ENCODE data around the gene INPP4A.

INPP4A gene

GRCh38 chr2:98480598-98480997, 35.9 kb downstream of the INPP4A start:
- Histone ChIP-seq H2BK15ac (ENCODE audit: low read length) (no peak overlapping the region), H4K91ac (ENCODE audit: low read depth, low read length, poor library complexity) (no peak overlapping the region), H2BK120ac (ENCODE audit: low read depth, low read length) (no peak overlapping the region), H3K4ac (ENCODE audit: low read length) (no peak overlapping the region), H3K79me1 (ENCODE audit: low read depth, low read length) (peaks cover 11% of the 10 kb centered on the region), H3K4me1 (ENCODE audit: control insufficient read depth in 2 of 2, insufficient read depth in 1 of 2, low read depth in 1 of 2, low read length in 2 of 2) (peaks cover 4 to 7% of the 10 kb centered on the region in 2 donors), H3K23ac (ENCODE audit: low read depth, low read length, poor library complexity) (no peak overlapping the region), H2AFZ (ENCODE audit: low read length) (no peak overlapping the region), H2BK5ac (ENCODE audit: low read length) (no peak overlapping the region), H3K9ac (ENCODE audit: low read depth, low read length, poor library complexity) (peak overlapping the region; percentile 38), H2BK12ac (ENCODE audit: low read length) (no peak overlapping the region), H4K8ac (ENCODE audit: low read depth, low read length) (no peak overlapping the region), H3K27ac (replicated peaks; ENCODE audit: low read length) (no peak overlapping the region), H3K18ac (ENCODE audit: low read length) (no peak overlapping the region), H2AK5ac (ENCODE audit: low read depth, low read length) (no peak overlapping the region), H3K4me2 (ENCODE audit: insufficient read depth, low read length, poor library complexity, severe bottlenecking) (no peak overlapping the region), H3K4me3 (ENCODE audit: low read length in 2 of 2) (no peak overlapping the region), H3K9me3 (replicated peaks in 1 of 2; ENCODE audit: control insufficient read depth in 2 of 2, insufficient read depth in 1 of 2, low read depth in 1 of 2, low read length in 2 of 2) (no peaks in the 10 kb centered on the region), H3K27me3 (ENCODE audit: control insufficient read depth in 3 of 3, insufficient read depth in 3 of 3, low read depth in 1 of 3, low read length in 3 of 3) (no peaks in the 10 kb centered on the region), H3K36me3 (replicated peaks in 1 of 2; ENCODE audit: control insufficient read depth in 2 of 2, insufficient read depth in 2 of 2, low read length in 2 of 2) (no peaks in the 10 kb centered on the region), H3K14ac (ENCODE audit: low read length) (no peak overlapping the region)
- no CpG with 5 or more reads among the region's 9 CpGs for WGBS, 2 donors (ENCODE audit: extremely low coverage in 2 of 2, insufficient read length in 2 of 2, insufficient replicate concordance in 1 of 2)
- DNase-seq (ENCODE audit: low spot score): no peak

GRCh38 chr2:98482362-98482761, 37.7 kb downstream of the INPP4A start:
- Histone ChIP-seq H3K4me2 (ENCODE audit: insufficient read depth, low read length, poor library complexity, severe bottlenecking) (no peak overlapping the region), H2BK15ac (ENCODE audit: low read length) (no peak overlapping the region), H2BK120ac (ENCODE audit: low read depth, low read length) (no peak overlapping the region), H3K9me3 (replicated peaks in 1 of 2; ENCODE audit: control insufficient read depth in 2 of 2, insufficient read depth in 1 of 2, low read depth in 1 of 2, low read length in 2 of 2) (no peaks in the 10 kb centered on the region), H3K27me3 (ENCODE audit: control insufficient read depth in 3 of 3, insufficient read depth in 3 of 3, low read depth in 1 of 3, low read length in 3 of 3) (no peaks in the 10 kb centered on the region), H3K36me3 (replicated peaks in 1 of 2; ENCODE audit: control insufficient read depth in 2 of 2, insufficient read depth in 2 of 2, low read length in 2 of 2) (no peaks in the 10 kb centered on the region), H3K79me1 (ENCODE audit: low read depth, low read length) (peaks cover 6% of the 10 kb centered on the region), H3K4me1 (ENCODE audit: control insufficient read depth in 2 of 2, insufficient read depth in 1 of 2, low read depth in 1 of 2, low read length in 2 of 2) (peaks cover 4 to 7% of the 10 kb centered on the region in 2 donors), H2BK5ac (ENCODE audit: low read length) (no peak overlapping the region), H3K27ac (replicated peaks; ENCODE audit: low read length) (no peak overlapping the region), H3K18ac (ENCODE audit: low read length) (no peak overlapping the region), H3K4ac (ENCODE audit: low read length) (no peak overlapping the region), H2AK5ac (ENCODE audit: low read depth, low read length) (no peak overlapping the region), H3K14ac (ENCODE audit: low read length) (no peak overlapping the region), H4K91ac (ENCODE audit: low read depth, low read length, poor library complexity) (no peak overlapping the region), H4K8ac (ENCODE audit: low read depth, low read length) (no peak overlapping the region), H3K4me3 (ENCODE audit: low read length in 2 of 2) (no peak overlapping the region), H3K23ac (ENCODE audit: low read depth, low read length, poor library complexity) (no peak overlapping the region), H2BK12ac (ENCODE audit: low read length) (no peak overlapping the region), H3K9ac (ENCODE audit: low read depth, low read length, poor library complexity) (no peak overlapping the region), H2AFZ (ENCODE audit: low read length) (no peak overlapping the region)
- WGBS, 2 donors (ENCODE audit: extremely low coverage in 2 of 2, insufficient read length in 2 of 2, insufficient replicate concordance in 1 of 2): no CpG with 5 or more reads among the region's 2 CpGs
- DNase-seq (ENCODE audit: low spot score): no peak

- no peak overlapping the region for H2AFZ ChIP-seq (ENCODE audit: low read length)
- WGBS, 2 donors (ENCODE audit: extremely low coverage in 2 of 2, insufficient read length in 2 of 2, insufficient replicate concordance in 1 of 2): no CpG with 5 or more reads among the region's 6 CpGs
- no peaks in the 10 kb centered on the region for H3K9me3 ChIP-seq (replicated peaks in 1 of 2; ENCODE audit: control insufficient read depth in 2 of 2, insufficient read depth in 1 of 2, low read depth in 1 of 2, low read length in 2 of 2)
- no peak overlapping the region for H3K18ac ChIP-seq (ENCODE audit: low read length)
- H3K27me3 ChIP-seq (ENCODE audit: control insufficient read depth in 3 of 3, insufficient read depth in 3 of 3, low read depth in 1 of 3, low read length in 3 of 3): no peaks in the 10 kb centered on the region
- H3K4me3 ChIP-seq (ENCODE audit: low read length in 2 of 2): no peak overlapping the region
- no peak overlapping the region for H3K4me2 ChIP-seq (ENCODE audit: insufficient read depth, low read length, poor library complexity, severe bottlenecking)
- peaks cover 1 to 7% of the 10 kb centered on the region in 2 donors for H3K4me1 ChIP-seq (ENCODE audit: control insufficient read depth in 2 of 2, insufficient read depth in 1 of 2, low read depth in 1 of 2, low read length in 2 of 2)
- no peak overlapping the region for H3K27ac ChIP-seq (replicated peaks; ENCODE audit: low read length)
- no peak overlapping the region for H2BK120ac ChIP-seq (ENCODE audit: low read depth, low read length)
- H3K23ac ChIP-seq (ENCODE audit: low read depth, low read length, poor library complexity): no peak overlapping the region
- no peak overlapping the region for H2BK12ac ChIP-seq (ENCODE audit: low read length)
- peaks cover 6% of the 10 kb centered on the region for H3K79me1 ChIP-seq (ENCODE audit: low read depth, low read length)
- H4K91ac ChIP-seq (ENCODE audit: low read depth, low read length, poor library complexity): no peak overlapping the region
- no peak overlapping the region for H4K8ac ChIP-seq (ENCODE audit: low read depth, low read length)
- H3K36me3 ChIP-seq (replicated peaks in 1 of 2; ENCODE audit: control insufficient read depth in 2 of 2, insufficient read depth in 2 of 2, low read length in 2 of 2): no peaks in the 10 kb centered on the region
- H3K14ac ChIP-seq (ENCODE audit: low read length): no peak overlapping the region
- DNase-seq (ENCODE audit: low spot score): no peak
- H3K9ac ChIP-seq (ENCODE audit: low read depth, low read length, poor library complexity): peak overlapping the region; percentile 4
- no peak overlapping the region for H2BK15ac ChIP-seq (ENCODE audit: low read length)
- peak overlapping the region; percentile 31 for H3K4ac ChIP-seq (ENCODE audit: low read length)
- H2BK5ac ChIP-seq (ENCODE audit: low read length): no peak overlapping the region
- no peak overlapping the region for H2AK5ac ChIP-seq (ENCODE audit: low read depth, low read length)
Measured at GRCh38 chr2:98483257-98483861, 38.7 kb downstream of the INPP4A start.

- H3K36me3 ChIP-seq (replicated peaks in 1 of 2; ENCODE audit: control insufficient read depth in 2 of 2, insufficient read depth in 2 of 2, low read length in 2 of 2): no peaks in the 10 kb centered on the region
- H3K9ac ChIP-seq (ENCODE audit: low read depth, low read length, poor library complexity): no peak overlapping the region
- H3K4me3 ChIP-seq (ENCODE audit: low read length in 2 of 2): no peak overlapping the region
- H3K27ac ChIP-seq (replicated peaks; ENCODE audit: low read length): no peak overlapping the region
- no peak overlapping the region for H2BK12ac ChIP-seq (ENCODE audit: low read length)
- no peak overlapping the region for H2BK15ac ChIP-seq (ENCODE audit: low read length)
- H3K4ac ChIP-seq (ENCODE audit: low read length): no peak overlapping the region
- no peaks in the 10 kb centered on the region for H3K9me3 ChIP-seq (replicated peaks in 1 of 2; ENCODE audit: control insufficient read depth in 2 of 2, insufficient read depth in 1 of 2, low read depth in 1 of 2, low read length in 2 of 2)
- H3K4me2 ChIP-seq (ENCODE audit: insufficient read depth, low read length, poor library complexity, severe bottlenecking): no peak overlapping the region
- H4K91ac ChIP-seq (ENCODE audit: low read depth, low read length, poor library complexity): no peak overlapping the region
- H3K23ac ChIP-seq (ENCODE audit: low read depth, low read length, poor library complexity): no peak overlapping the region
- peaks cover 0 to 7% of the 10 kb centered on the region in 2 donors for H3K4me1 ChIP-seq (ENCODE audit: control insufficient read depth in 2 of 2, insufficient read depth in 1 of 2, low read depth in 1 of 2, low read length in 2 of 2)
- H2AK5ac ChIP-seq (ENCODE audit: low read depth, low read length): no peak overlapping the region
- no peak overlapping the region for H3K18ac ChIP-seq (ENCODE audit: low read length)
- peaks cover 6% of the 10 kb centered on the region for H3K79me1 ChIP-seq (ENCODE audit: low read depth, low read length)
- no peak for DNase-seq (ENCODE audit: low spot score)
- H2AFZ ChIP-seq (ENCODE audit: low read length): no peak overlapping the region
- no peak overlapping the region for H2BK120ac ChIP-seq (ENCODE audit: low read depth, low read length)
- no peak overlapping the region for H3K14ac ChIP-seq (ENCODE audit: low read length)
- no peaks in the 10 kb centered on the region for H3K27me3 ChIP-seq (ENCODE audit: control insufficient read depth in 3 of 3, insufficient read depth in 3 of 3, low read depth in 1 of 3, low read length in 3 of 3)
- H2BK5ac ChIP-seq (ENCODE audit: low read length): no peak overlapping the region
- no CpG with 5 or more reads among the region's 5 CpGs for WGBS, 2 donors (ENCODE audit: extremely low coverage in 2 of 2, insufficient read length in 2 of 2, insufficient replicate concordance in 1 of 2)
- no peak overlapping the region for H4K8ac ChIP-seq (ENCODE audit: low read depth, low read length)
Measured at GRCh38 chr2:98484121-98484557, 39.5 kb downstream of the INPP4A start.
